K562 (cell line): Measurements from ENCODE around the gene APC2. TPM values are rescaled to one million over a fixed set of nuclear protein-coding genes. Genes with fewer than 3 reads are reported as not detected.

Experiments
- ATF6 ChIP-seq: sonication (generic); formaldehyde crosslinking; IDR thresholded peaks from 2 replicates; pipeline ENCODE4 v1.4.0; 2020; ENCODE audit warnings: mild to moderate bottlenecking, missing genetic modification reagents
- HDAC3 ChIP-seq: fragments of 450-650 bp; IDR thresholded peaks from 2 replicates; pipeline ENCODE4 v1.6.1; 2018; ENCODE audit warnings: borderline replicate concordance, mild to moderate bottlenecking, moderate library complexity; ENCODE audit not compliant: partially characterized antibody
- KLF1 ChIP-seq: fragments of 450-650 bp; IDR thresholded peaks from 2 replicates; pipeline ENCODE4 v1.6.1; 2016; ENCODE audit warnings: missing genetic modification characterization, missing compliant biosample characterization
- LCOR ChIP-seq: sonication (generic); formaldehyde crosslinking; IDR thresholded peaks from 2 replicates; pipeline ENCODE4 v1.8.0; 2022; ENCODE audit warnings: mild to moderate bottlenecking, missing genetic modification reagents
- NFE2 ChIP-seq: IDR thresholded peaks from 2 replicates; pipeline ENCODE4 v1.6.1; 2014; ENCODE audit warnings: antibody characterized with exemption, low read depth
- POU5F1 ChIP-seq: fragments of 150-350 bp; IDR thresholded peaks from 2 replicates; pipeline ENCODE4 v1.6.1; 2014; ENCODE audit warnings: borderline replicate concordance, low read length, low read depth, mild to moderate bottlenecking; ENCODE audit not compliant: partially characterized antibody
- SMARCB1 ChIP-seq: IDR thresholded peaks from 2 replicates; pipeline ENCODE4 v1.6.1; 2011; ENCODE audit warnings: improper control_type of control experiment, low read depth; ENCODE audit not compliant: insufficient read length
- SNRNP70 ChIP-seq: fragments of 200-400 bp; formaldehyde crosslinking; optimal IDR thresholded peaks from 2 replicates; pipeline ENCODE3; 2017; ENCODE audit warnings: low read depth, low read length
- TAF1 ChIP-seq: IDR thresholded peaks from 2 replicates; pipeline ENCODE4 v1.6.1; 2011; ENCODE audit warnings: mild to moderate bottlenecking, low read length, moderate library complexity; ENCODE audit not compliant: insufficient read depth, control insufficient read depth, severe bottlenecking; ENCODE audit errors: extremely low read depth
- XRCC3 ChIP-seq: fragments of 450-650 bp; IDR thresholded peaks from 2 replicates; pipeline ENCODE4 v1.6.1; 2017; ENCODE audit warnings: mild to moderate bottlenecking, moderate library complexity
- ZFP1 ChIP-seq: fragments of 450-650 bp; formaldehyde crosslinking; IDR thresholded peaks from 2 replicates; pipeline ENCODE4 v1.4.0; 2020; ENCODE audit warnings: mild to moderate bottlenecking, mixed read lengths
- ZNF121 ChIP-seq: sonication (generic); formaldehyde crosslinking; conservative IDR thresholded peaks from 2 replicates; pipeline ENCODE4 v1.8.0; 2022; ENCODE audit warnings: missing genetic modification reagents
- ZNF75A ChIP-seq: fragments of 450-650 bp; formaldehyde crosslinking; IDR thresholded peaks from 2 replicates; pipeline ENCODE4 v1.4.0; 2020; ENCODE audit warnings: mild to moderate bottlenecking
- polyA plus RNA-seq, 8 experiments: library from polyadenylated mRNA; depleted of rRNA in 4 of 8; stranded (reverse) in 5 of 8; unstranded in 3 of 8; fragments of >200 nt; fragmentation: Nextera tagmentation in 2 of 8; fragmentation: Illumina TruSeq in 1 of 8; extraction: Ambion mirVana in 2 of 8; extraction: Trizol in 1 of 8; gene quantifications; 2 replicates each; pipeline versions ENCODE4 v1.2.1 to v1.2.3, GENCODE V29; 2011 to 2014; ENCODE audit warnings: inconsistent platforms in 1 of 8, missing spikeins in 1 of 8
- total RNA-seq, 7 experiments: library from RNA; depleted of rRNA in 6 of 7; stranded (reverse); fragments of >200 nt in 6 of 7; fragmentation: Illumina TruSeq in 2 of 7; extraction: Trizol in 2 of 7; gene quantifications; 2 replicates each; pipeline versions ENCODE4 v1.2.1 to v1.2.3, GENCODE V29; 2011 to 2021; ENCODE audit warnings: low replicate concordance in 1 of 7
- TF ChIP-seq, protein P1 (sequence below): fragments of 250-450 bp; sonication (Bioruptor Pico); IDR thresholded peaks from 2 replicates; pipeline ENCODE4 v1.9.0; 2021; ENCODE audit warnings: mild to moderate bottlenecking, inconsistent platforms
- TF ChIP-seq, protein P2 (sequence below): fragments of 250-450 bp; sonication (Bioruptor Pico); IDR thresholded peaks from 2 replicates; pipeline ENCODE4 v1.8.0; 2022; ENCODE audit warnings: inconsistent platforms, mild to moderate bottlenecking, moderate library complexity, borderline replicate concordance

APC2 gene
- total and polyA plus RNA-seq, 9 of the 15 experiments (the other 6 are each of a cell fraction or from before 2014, with no cell fraction given): 0.01 to 0.40 (median 0.05) TPM; not detected in 3

GRCh38 chr19:1508507-1508856, 58.6 kb downstream of the APC2 start (continued):
- TF ChIP-seq LCOR (CRISPR knock-in tag): no peak
- no peak for TF ChIP-seq TAF1
- TF ChIP-seq ZNF121 (CRISPR knock-in tag): 0 out of 2 replicates have a peak, but pooled peaks have one; percentile 5
- no peak for TF ChIP-seq SMARCB1
- TF ChIP-seq ZNF75A (CRISPR knock-in tag): no peak
- TF ChIP-seq SNRNP70: no peak
- TF ChIP-seq, protein P1, sequence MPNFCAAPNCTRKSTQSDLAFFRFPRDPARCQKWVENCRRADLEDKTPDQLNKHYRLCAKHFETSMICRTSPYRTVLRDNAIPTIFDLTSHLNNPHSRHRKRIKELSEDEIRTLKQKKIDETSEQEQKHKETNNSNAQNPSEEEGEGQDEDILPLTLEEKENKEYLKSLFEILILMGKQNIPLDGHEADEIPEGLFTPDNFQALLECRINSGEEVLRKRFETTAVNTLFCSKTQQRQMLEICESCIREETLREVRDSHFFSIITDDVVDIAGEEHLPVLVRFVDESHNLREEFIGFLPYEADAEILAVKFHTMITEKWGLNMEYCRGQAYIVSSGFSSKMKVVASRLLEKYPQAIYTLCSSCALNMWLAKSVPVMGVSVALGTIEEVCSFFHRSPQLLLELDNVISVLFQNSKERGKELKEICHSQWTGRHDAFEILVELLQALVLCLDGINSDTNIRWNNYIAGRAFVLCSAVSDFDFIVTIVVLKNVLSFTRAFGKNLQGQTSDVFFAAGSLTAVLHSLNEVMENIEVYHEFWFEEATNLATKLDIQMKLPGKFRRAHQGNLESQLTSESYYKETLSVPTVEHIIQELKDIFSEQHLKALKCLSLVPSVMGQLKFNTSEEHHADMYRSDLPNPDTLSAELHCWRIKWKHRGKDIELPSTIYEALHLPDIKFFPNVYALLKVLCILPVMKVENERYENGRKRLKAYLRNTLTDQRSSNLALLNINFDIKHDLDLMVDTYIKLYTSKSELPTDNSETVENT (CRISPR knock-in tag): peak; percentile 58; the same call in 1 of the 2 replicates
- no peak for TF ChIP-seq HDAC3
- TF ChIP-seq POU5F1: no peak
- TF ChIP-seq, protein P2, sequence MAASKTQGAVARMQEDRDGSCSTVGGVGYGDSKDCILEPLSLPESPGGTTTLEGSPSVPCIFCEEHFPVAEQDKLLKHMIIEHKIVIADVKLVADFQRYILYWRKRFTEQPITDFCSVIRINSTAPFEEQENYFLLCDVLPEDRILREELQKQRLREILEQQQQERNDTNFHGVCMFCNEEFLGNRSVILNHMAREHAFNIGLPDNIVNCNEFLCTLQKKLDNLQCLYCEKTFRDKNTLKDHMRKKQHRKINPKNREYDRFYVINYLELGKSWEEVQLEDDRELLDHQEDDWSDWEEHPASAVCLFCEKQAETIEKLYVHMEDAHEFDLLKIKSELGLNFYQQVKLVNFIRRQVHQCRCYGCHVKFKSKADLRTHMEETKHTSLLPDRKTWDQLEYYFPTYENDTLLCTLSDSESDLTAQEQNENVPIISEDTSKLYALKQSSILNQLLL (CRISPR knock-in tag): no peak
- no peak for TF ChIP-seq ATF6
- no peak for TF ChIP-seq NFE2
- TF ChIP-seq ZFP1: no peak
- TF ChIP-seq XRCC3: no peak
- TF ChIP-seq KLF1: no peak
